Effector memory CD4-positive, alpha-beta T cell (primary cell): ENCODE measurements around the gene OLAH.
"Not testable (repeated sequence)": the region's sequence is repeated elsewhere in the genome, so short reads cannot be mapped to it uniquely, and the experiment has no call there.

Experiments
- DNase-seq, 3 donors: peaks; one replicate each; pipeline ENCODE4 v3.0.0-alpha.2; 2020
- H3K27ac ChIP-seq: 2 replicates; pipeline ENCODE4 v1.7.0; 2013; ENCODE audit warnings: mild to moderate bottlenecking, low read length, moderate library complexity; ENCODE audit not compliant: insufficient read depth, poor library complexity, severe bottlenecking
- H3K27me3 ChIP-seq: replicated peaks from 2 replicates; pipeline ENCODE4 v1.7.0; 2013; ENCODE audit warnings: mild to moderate bottlenecking, low read length; ENCODE audit not compliant: insufficient read depth, control insufficient read depth, poor library complexity, severe bottlenecking
- H3K36me3 ChIP-seq: 2 replicates; pipeline ENCODE4 v1.7.0; 2013; ENCODE audit warnings: mild to moderate bottlenecking, low read length, moderate library complexity; ENCODE audit not compliant: control insufficient read depth, insufficient read depth
- H3K4me1 ChIP-seq: 2 replicates; pipeline ENCODE4 v1.7.0; 2013; ENCODE audit warnings: low read length, mild to moderate bottlenecking; ENCODE audit not compliant: control insufficient read depth, insufficient read depth, poor library complexity, severe bottlenecking
- H3K4me3 ChIP-seq: 2 replicates; pipeline ENCODE4 v1.7.0; 2013; ENCODE audit warnings: low read length, low read depth, mild to moderate bottlenecking; ENCODE audit not compliant: insufficient read depth, poor library complexity, severe bottlenecking
- H3K9me3 ChIP-seq: 2 replicates; pipeline ENCODE4 v1.7.0; 2013; ENCODE audit warnings: mild to moderate bottlenecking, low read length, moderate library complexity; ENCODE audit not compliant: control insufficient read depth
- total RNA-seq, 3 donors: gene quantifications; one replicate each; lab custom pipeline; 2026; lab: John Stamatoyannopoulos, UW

The OLAH gene
- 0 to 0.35 (median 0) reads per million in 3 donors for total RNA-seq

GRCh38 chr10:15043674-15044073, at the start of gene OLAH:
TSS of gene OLAH (plus strand) at chr10:15043943. CDS start at chr10:15047289, 3,346 bp downstream.
- no peak within 1 kb of the TSS for H3K27ac ChIP-seq
- no peak for DNase-seq
- H3K27me3 ChIP-seq: no peaks in the 10 kb centered on the region
- H3K9me3 ChIP-seq: no peaks in the 10 kb centered on the region
- no peaks in the 10 kb centered on the region for H3K36me3 ChIP-seq
- H3K4me1 ChIP-seq: no peaks in the 10 kb centered on the region
- H3K4me3 ChIP-seq: no peak within 1 kb of the TSS

- Histone ChIP-seq H3K27me3 (no peaks in the 10 kb centered on the region), H3K36me3 (no peaks in the 10 kb centered on the region), H3K4me3 (no peak overlapping the region), H3K4me1 (no peaks in the 10 kb centered on the region), H3K27ac (no peak overlapping the region), H3K9me3 (no peaks in the 10 kb centered on the region)
- no peak for DNase-seq
Observed at GRCh38 chr10:14995964-14996565, 47.7 kb upstream of the OLAH start.

GRCh38 chr10:15013530-15013929, 30.2 kb upstream of the OLAH start:
- H3K36me3 ChIP-seq, H3K27me3 ChIP-seq, H3K4me3 ChIP-seq, DNase-seq, H3K4me1 ChIP-seq, H3K9me3 ChIP-seq, H3K27ac ChIP-seq: not testable (repeated sequence)

GRCh38 chr10:15015451-15015850, 28.3 kb upstream of the OLAH start:
- no peaks in the 10 kb centered on the region for H3K36me3 ChIP-seq
- H3K27ac ChIP-seq: no peak overlapping the region
- no peak overlapping the region for H3K4me3 ChIP-seq
- no peak for DNase-seq
- no peaks in the 10 kb centered on the region for H3K9me3 ChIP-seq
- no peaks in the 10 kb centered on the region for H3K4me1 ChIP-seq
- H3K27me3 ChIP-seq: no peaks in the 10 kb centered on the region

- H3K9me3 ChIP-seq, H3K36me3 ChIP-seq, DNase-seq, H3K4me1 ChIP-seq, H3K27ac ChIP-seq, H3K27me3 ChIP-seq, H3K4me3 ChIP-seq: not testable (repeated sequence)
Observed at GRCh38 chr10:15020966-15021365, 22.8 kb upstream of the OLAH start.

GRCh38 chr10:15023079-15023478, 20.7 kb upstream of the OLAH start:
- not testable (repeated sequence) for H3K36me3 ChIP-seq, DNase-seq, H3K4me3 ChIP-seq, H3K4me1 ChIP-seq, H3K9me3 ChIP-seq, H3K27ac ChIP-seq, H3K27me3 ChIP-seq

- not testable (repeated sequence) for H3K4me1 ChIP-seq, H3K9me3 ChIP-seq, H3K4me3 ChIP-seq, H3K27me3 ChIP-seq, H3K36me3 ChIP-seq, H3K27ac ChIP-seq, DNase-seq
Observed at GRCh38 chr10:15024017-15025004, 19.4 kb upstream of the OLAH start.

GRCh38 chr10:15025040-15025439, 18.7 kb upstream of the OLAH start:
- H3K4me3 ChIP-seq, H3K36me3 ChIP-seq, H3K9me3 ChIP-seq, H3K27me3 ChIP-seq, DNase-seq, H3K4me1 ChIP-seq, H3K27ac ChIP-seq: not testable (repeated sequence)

- no peaks in the 10 kb centered on the region for H3K27me3 ChIP-seq
- no peaks in the 10 kb centered on the region for H3K9me3 ChIP-seq
- H3K4me3 ChIP-seq: no peak overlapping the region
- no peaks in the 10 kb centered on the region for H3K4me1 ChIP-seq
- no peak for DNase-seq
- no peak overlapping the region for H3K27ac ChIP-seq
- H3K36me3 ChIP-seq: no peaks in the 10 kb centered on the region
Observed at GRCh38 chr10:15027741-15028140, 16.0 kb upstream of the OLAH start.
